Measurements from ENCODE around the gene LRRN2.
"Not testable (repeated sequence)": the region's sequence is repeated elsewhere in the genome, so short reads cannot be mapped to it uniquely, and the experiment has no call there.

LRRN2 gene

DNA sequence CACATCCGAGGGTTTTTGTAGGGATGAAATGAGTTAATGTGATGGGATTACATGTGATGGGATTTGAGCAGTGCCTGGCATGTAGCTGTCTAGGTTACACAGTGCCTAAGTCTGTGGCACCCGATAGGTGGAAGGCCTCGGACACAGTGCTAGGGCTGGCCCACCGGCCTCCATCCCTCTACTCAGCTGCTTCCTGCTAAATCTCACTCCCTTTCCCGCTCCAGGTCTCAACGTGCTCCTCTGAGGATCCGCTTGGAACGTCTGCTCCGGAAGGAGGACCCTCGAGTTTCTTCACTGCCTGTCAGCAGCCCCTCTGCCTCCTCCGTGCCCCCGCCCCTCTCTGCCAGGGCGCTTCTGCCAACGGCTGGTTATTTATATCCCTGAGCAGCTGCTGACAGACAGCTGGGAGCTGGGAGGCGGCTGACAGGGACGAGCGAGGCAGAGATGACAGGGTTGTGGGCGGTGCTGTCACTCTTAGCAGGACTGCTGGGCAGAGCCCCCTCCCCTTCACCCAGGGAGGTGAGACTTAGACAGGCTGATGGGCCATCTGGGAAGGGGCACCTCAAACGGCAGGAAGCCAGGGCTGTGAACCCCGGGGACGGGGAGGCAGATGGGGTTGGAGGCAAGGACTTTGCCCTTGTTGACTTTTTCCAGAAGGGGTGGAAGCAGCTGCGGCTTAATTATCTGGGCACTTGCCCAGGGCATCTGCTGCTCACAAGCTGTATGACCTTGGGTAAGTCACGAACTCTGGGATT, 26.6 kb upstream of the LRRN2 start:
- DNase-seq, result no peak

DNA sequence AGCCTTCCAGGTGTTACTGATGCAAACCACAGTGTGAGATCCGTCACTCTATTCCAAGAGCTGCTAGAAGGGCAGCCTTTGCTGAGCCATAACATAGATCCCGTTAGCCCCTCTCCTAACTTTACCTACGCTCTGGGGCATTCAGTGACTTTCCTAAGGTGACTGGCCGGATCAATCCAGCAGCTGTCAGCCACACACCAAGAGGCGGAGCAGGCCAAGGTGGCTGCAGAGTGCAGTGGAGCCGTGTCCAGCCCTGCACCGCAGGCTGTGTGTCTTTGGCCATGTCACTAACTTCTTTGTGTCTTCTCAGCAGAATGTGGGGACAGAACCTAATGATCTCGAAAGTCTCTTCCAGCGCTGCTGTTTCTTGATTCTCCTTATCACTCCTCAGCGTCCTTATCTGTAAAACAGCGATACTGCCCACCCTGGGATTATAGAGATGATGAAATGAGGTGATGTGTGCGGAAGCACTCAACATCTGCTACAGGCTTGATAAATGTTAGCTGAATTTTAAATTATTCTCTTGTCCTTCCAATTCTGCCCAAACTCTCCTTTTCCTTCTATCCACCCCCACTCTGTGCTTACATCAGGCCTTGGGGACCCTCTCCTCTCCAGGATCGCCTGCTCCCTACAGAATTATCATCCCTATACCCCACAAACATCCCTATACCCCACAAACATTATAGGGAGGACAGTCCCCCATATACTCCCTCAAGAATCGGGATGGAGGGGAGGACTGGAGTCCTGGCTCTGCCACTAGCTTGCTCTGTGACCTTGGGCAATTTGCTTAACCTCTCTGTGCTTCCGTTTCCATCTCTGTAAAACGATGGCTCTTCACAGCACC, 25.8 kb upstream of the LRRN2 start:
- DNase-seq, result no peak

DNA sequence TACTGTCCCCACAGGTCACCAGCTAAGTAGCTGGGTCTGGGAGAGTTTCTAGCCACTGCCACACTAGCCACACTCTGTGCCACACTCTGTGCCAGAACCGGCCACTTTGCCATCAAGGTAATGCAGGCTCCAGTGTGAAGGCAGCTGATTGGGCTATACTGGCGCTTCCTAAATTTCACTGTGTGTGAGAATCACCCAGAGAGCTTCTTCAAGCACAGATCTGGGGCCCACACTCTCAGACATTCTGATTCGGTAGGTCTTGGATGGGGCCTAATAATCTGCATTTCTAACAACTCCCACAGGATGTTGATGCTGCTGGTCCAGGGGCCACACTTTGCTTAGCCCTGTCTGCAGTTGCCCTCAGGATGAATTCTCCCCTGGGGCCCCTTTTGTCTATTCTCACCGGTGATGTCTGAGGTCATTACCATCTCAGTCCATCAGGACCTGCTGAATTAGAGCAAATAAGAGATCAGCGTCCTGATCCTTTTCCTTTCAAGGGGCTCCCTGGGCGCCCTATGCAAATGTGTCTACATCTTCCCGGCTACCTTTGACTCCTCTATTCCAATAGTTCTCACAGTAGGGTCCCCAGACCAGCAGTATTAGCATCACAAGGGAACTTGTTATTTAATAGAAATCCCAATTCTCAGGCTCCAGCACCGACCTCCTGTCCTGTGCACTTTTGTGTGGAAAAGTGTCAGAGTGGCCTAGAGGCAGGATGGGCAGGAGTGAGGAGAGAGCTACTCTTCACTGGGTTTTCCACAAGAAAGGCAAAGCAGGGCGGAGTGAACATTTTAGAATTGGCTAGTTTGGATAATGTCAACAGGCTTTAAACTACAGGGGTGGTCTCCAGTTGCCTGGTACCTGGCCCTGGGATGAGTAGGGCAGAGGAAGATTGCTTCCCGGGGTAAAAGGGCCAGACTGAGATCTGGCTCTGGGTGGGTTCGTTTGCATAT, 24.7 kb upstream of the LRRN2 start:
- no peak for DNase-seq

DNA sequence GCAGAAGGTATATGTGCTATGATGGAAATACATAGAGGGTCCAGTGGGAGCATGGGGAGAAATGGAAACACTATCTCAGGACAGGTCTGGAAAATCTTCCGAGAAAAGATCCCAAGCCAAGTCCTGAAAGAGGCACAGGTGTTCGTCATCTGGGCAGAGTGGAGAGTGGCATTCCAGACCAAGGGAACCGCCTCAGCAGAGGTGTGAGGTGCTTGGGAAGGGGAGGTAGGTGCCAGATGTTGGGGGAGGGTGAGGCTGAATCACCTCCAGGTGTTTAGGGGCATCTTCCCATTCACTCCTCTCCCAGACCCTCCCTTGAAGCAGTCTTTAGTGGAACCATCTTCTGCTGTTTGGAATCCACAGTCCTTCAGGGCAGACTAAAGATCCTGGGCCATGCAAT, 23.5 kb upstream of the LRRN2 start:
- DNase-seq, result no peak

DNA sequence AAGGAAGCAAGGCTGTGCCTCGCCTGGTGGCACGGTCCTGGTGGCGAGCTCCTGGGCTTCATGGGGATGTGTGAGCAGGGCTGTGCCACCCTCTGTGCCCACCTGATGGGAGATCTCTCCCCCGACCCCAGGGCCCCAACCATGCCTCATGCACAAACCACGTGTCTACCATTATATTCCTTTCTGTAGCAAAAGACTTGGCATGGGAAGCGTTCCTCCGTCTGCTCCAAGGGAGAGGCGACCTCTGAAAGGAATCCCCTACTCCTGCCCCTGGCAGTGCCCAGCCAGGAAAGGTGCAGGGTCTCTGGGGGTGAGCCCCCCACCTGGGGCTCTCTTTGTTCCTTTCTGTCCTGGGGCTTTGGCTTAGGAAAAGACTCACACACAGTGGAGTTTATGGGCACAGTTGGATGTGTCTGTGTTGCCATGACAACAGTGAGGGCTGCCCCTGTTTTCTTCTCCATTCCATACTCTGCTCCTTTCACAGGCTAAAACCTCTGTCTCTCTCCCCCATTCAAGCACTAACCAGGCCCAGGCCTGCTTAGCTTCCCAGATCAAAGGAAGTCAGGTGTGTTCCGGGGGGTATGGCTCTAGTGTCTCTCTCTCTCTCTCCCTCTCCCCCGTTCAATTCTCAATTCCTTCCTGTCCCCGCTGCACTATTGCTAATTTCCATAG, 21.4 kb upstream of the LRRN2 start:
- DNase-seq, result no peak

DNA sequence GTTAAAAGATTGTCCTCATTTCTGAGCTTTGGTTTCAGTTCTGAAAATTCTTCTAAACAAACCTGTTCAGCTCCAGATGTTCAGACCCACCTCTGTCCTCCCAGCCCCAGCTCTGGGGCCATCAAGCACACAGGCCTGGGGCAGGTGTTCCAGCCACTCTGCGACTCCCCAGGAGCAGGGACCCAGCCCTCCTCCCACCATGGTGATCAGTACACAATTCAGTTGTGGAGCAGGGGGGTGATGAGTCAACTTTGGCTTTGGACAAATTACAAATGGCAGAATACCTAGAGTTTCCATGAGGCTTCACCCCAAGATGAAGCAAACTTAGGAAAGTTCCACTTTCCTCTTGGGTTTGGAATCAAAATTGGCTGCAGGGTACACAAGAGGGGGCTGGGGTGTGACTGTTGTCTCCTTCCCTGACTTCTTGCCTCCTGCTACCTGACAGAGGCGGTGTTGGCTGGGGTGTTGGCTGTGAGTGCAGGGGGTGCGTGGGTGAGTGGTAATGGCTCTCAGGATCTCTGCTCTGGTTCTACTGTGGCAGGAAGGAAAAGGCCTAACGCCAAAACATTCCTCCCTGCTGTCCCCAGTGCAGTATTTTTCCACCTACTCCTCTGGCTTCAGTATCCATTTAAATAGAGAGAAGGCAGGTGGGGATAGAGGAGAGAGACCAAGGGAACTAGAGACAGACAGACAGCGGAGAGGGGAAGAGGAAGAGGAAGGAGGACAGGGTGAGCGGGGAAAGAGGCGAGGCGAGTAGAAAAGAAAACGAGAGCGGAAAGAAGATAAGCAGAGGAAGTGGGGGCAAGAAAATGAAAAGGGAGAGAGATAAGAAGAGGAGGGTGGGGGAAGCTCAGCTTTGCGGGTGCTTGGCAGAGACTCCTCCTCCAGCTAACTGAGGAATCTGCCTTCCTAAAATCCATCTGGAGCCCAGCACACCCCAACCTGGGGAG, 20.6 kb upstream of the LRRN2 start:
- no peak for DNase-seq

DNA sequence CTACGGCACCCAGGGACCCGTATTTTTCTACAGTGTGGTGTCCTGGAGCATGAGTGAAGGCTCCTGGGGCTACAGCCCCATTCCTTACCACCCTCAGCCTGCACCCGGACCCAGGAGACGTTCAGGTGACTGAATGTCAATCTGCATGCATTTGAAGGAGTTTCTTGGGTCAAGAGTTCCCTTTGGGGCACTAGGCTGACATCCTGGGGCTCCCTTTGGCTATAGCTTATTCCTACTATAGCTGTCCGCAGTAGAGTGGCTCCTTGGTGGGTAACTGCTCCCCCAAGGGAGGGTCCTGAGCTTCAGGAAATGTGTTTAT, 19.9 kb upstream of the LRRN2 start:
- no peak for DNase-seq

DNA sequence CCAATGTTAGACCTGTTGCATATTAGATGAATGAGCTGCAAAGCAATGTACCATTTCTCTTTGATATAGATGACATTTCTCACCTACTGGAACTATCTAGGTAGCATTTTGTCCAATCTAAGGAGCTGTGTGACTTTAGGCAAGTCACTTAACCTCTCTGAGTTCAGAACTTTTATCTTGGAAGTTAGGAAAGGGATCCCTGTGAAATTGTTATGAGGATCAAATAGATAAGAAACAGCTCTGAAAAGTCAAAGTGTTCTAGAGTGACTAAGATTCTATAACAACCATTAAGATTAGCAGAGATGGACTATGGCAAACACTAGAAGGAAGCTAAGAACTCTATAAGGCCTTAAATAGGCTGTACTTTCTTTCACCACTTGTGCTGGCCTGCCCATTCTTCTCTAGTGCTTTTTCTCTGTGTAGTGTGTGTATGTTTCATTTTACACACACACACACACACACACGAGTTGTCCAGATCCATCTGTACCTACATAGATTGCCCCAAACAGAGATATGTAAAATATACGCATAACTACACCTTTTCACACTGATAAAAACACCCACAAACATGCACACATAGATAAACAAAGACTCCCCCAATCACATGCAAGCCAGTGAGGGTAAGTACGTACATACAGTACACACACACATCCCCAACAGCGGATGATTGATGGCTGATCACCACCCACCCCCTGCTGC, 19.4 kb upstream of the LRRN2 start:
- DNase-seq, result no peak

DNA sequence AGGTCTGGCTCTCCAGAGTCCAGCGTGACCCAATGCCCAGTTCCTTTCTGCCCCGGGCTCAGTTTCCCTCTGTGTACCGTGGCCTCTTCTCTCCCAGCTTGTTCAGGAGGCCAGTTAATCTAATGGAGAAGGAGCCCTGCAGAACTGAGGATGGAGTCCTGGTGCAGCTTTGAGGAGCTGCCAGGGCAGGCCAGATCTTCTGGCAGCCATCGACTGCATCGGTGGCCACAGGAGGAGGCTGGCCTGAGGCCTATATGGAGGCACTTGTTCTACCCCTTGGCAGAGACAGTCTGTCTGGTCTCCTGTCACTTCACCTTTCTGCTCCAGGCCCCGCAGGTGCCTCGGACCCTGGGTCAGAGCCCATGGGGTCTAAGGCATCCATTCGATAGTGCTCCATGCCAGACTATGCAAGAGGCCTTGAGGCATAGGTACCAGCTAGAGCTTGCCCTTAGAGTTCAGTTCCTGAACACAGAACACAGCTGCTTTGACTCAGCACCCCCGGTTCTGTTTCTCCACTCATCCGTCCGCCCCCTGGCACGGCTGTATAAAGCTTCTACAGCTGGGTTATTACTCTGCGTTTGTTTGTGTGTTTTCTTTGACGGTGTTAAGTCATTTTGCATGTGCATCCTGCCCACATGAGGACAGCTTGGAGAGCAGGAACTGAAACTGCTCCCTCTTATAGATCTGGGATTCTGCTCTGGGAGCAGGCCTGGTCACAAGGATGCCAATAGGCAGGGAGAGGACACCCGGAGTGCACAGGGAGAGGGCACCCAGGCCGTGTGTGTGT, 18.5 kb upstream of the LRRN2 start:
- no peak for DNase-seq

DNA sequence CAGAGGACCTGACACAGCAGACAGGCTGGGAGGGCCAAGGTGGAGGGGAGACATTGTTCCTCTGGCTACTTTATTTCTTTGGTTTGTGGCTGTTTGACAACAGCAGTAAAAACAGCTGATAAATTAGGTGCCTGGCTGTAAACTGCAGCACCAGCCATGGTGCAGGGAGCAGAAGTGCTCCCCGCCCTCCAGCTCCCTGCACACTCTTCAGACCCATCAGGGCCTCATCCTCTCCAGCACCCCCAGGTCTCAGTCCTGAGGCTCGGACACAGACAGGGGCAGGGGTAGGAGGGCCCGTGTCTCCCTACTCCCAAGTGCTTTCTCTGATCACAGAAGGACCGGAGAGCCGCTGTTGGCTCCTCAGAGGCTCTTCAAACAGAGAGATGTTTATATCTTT, 17.7 kb upstream of the LRRN2 start:
- DNase-seq, result no peak

DNA sequence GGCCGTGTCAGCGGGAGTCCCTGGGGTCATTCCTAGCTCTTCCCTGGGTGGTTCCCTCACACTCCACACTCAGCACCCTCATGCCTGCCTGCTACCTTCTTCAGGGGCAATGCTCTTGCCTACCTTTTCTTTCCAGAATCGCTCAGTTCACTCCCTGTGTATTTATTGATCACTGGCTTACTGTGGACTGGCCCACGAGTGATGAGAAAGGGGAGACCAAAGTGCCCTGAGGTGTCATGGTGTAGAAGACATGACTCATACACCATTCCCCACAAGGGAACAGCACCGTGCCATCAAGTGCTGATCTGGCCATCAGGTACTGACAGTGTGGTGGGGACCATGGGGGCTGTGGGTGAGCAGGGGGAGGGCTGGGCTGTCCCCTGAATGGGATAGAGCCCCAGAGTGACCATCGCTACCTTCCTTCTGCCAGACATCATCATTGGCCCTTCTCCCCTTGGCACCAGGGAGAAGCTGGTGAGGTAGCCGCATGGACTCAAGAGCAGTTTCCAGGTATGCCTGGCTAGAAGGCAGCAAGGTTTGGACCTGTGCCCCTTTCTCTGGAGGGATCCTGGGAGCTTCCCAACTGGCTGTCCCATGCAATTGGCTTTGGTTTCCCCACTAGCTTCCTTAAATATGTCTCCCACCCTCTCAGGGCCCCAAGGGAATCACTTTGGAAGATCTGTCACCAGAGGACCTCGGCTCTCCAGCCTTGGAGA, 17.2 kb upstream of the LRRN2 start:
- no peak for DNase-seq

DNA sequence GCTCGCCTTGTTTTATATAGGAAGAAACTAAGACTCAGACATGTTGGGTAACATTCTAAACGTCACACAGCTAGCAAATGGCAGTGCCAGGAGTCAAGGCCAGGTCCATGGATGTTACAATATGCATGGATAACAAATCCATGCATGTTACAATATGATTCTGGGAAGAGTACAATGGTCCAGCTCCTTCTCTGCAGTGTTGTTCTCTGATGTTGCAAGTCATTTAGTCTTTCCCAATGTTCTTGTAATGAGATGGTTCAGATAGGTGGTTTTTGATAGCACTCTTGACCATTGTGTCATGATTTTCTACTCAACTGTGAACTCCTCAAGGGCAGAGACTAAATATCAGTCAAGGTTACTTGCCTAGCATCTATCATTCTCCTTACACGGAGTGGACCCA, 15.7 kb upstream of the LRRN2 start:
- DNase-seq, result no peak

DNA sequence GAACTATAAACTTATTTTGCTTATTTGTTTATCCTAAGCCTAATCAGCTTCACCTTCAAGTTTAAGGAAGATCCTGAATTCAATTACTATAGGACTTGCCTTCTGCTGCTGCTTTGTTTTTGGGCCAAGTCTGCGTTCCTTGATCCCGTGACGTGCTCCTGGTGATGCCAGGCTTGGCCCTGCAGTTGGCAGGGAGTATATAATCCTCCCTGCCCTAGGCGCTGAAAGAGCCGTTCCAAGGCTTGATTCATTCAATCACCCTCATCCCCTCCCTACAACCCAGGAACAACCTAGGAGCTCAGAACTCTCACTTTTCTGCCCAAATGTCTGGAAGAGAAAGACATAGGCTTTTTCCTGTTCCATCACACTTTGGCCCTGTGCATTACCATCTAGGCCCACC, 12.4 kb upstream of the LRRN2 start:
- DNase-seq, result no peak

DNA sequence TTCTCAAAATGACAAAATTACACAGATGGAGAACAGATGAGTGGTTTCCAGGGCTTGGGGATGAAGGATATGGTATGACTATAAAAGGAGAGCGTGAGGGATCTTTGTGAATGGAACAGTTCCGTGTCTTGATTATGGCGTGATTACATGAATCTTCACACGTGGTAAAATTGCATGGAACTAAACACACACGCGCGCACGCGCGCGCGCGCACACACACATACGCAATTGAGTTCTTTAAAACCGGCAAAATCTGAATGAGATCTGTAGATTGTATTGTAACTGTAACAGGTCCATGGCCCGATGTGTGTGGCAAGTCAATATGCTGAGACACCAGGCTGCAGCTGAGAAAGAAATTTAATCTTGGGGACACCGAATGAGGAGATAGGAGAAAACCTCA, 11.1 kb upstream of the LRRN2 start:
- no peak for DNase-seq

DNA sequence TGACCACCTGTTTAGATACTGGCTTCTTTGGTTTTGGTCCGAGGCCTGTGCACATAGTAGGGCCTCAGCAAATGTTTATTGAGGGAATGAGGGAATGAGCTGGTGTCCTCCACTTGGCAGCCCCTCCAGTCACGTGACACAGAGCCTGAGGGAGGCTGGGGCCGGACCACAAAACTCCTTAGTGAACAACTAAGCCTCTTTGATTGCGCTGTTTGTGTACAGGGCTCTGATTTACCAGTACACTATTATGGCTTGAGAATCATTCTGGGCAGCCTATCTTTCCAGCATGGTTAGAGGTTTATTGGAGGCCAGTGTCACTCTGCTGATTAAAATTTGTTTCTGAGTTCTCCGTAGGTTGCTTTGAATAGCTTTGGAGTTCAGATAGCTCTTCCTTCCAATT, 10.2 kb upstream of the LRRN2 start:
- no peak for DNase-seq

DNA sequence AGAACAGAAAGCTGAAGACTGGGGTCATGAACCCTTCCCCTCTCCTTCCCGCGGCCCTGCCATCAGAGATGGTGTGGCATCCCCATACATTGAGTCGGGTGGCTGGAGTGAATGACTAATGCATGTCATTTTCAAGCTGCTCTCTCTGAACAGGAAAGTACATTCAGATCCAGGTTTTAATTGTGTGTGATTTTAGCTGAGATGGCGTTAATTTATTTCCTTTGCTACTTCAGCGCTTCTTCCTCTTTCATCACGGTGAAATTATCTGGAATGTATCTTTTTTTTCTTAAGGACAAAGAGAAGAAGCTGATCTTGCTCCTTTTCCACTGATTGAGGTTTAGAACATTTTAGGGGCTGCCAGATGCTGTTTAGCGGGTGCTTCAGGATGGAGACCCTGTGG, 8.6 kb upstream of the LRRN2 start:
- no peak for DNase-seq

DNA sequence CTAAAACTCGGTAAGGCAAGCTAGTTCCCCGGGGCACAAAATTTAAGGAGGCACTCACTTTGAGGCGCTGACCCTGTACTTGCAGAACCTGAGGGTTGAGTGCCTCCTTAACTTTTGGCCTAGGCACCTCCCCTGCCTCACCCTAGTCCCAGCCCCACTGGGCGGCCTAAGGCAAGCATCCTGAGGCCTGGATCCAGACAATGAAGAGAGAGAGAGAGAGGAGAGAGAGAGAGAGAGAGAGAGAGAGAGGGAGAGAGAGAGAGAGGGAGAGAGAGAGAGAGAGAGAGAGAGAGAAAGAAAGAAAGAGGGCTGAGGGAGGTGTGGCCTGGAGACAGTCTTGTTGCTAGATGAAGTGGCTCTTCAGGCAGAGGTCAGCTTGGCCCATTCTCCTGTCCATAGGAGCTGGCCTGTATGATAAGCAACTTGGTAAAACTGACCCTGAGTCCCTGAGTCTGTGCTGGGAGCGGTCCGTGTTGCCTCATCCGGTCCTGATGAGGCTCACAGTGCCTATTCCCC, 7.4 kb upstream of the LRRN2 start:
- no peak for DNase-seq

DNA sequence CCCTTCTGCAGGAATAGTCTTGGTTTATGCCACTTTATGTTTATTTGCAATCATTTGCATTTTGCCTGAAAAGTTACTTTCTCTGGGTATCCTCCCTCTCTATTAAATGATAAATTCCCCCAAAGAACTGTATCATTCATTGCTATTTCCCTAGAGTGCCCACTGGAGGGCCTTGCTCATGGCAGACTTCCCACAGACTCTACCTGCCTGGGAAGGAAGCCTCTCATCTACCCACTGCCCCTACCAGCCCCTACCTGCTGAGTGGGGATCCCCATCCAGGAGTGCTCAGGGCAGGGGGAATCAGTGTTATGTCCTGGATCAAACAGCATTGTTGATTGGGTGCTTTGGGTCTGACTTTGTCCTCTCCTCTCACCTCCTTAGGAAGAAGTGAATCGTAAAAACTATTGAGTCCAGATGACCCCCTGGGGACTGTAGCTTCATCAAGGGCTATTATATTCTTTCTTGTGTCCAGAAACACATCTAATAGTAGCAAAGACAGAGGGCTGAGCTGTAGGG, 6.8 kb upstream of the LRRN2 start:
- DNase-seq, result no peak

DNA sequence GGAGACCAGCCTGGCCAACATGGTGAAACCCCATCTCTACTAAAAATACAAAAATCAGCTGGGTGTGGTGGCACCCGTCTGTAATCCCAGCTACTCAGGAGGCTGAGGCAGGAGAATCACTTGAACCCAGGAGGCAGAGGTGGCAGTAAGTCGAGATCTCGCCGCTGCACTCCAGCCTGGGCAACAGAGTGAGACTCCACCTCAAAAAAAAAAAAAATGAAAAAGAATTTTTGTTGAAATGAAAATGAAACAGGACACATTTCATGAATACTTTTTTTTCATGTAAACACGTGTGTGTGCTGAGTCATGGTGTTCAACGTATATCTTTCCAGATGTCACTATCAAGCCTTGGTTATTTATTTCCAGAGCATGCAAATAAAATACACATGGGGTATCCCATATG, 5.8 kb upstream of the LRRN2 start:
- DNase-seq, result not testable (repeated sequence)
